Astrocyte of the cerebellum (primary cell): ENCODE measurements around the gene DUOXA2.

Experiments
- DNase-seq: peaks from one replicate; pipeline ENCODE4 v3.0.0-alpha.2; 2011; ENCODE audit warnings: low read depth
- H3K4me3 ChIP-seq: 2 replicates; pipeline ENCODE4 v1.5.1; 2011; ENCODE audit warnings: mild to moderate bottlenecking, low read depth, low read length, moderate library complexity
- in situ Hi-C: cut with HindIII; loops from 2 replicates; pipeline ENCODE4 v1.10.0; 2017; ENCODE audit warnings: low sequenced_read_pairs
- TF ChIP-seq, protein P1 (sequence below): IDR thresholded peaks from 2 replicates; pipeline ENCODE4 v1.5.1; 2012; ENCODE audit warnings: low read length, low read depth, moderate library complexity, mild to moderate bottlenecking; ENCODE audit errors: missing control alignments

The DUOXA2 gene

GRCh38 chr15:45149060-45149459 is 34.9 kb downstream of the DUOXA2 start:
- TF ChIP-seq, protein P1, sequence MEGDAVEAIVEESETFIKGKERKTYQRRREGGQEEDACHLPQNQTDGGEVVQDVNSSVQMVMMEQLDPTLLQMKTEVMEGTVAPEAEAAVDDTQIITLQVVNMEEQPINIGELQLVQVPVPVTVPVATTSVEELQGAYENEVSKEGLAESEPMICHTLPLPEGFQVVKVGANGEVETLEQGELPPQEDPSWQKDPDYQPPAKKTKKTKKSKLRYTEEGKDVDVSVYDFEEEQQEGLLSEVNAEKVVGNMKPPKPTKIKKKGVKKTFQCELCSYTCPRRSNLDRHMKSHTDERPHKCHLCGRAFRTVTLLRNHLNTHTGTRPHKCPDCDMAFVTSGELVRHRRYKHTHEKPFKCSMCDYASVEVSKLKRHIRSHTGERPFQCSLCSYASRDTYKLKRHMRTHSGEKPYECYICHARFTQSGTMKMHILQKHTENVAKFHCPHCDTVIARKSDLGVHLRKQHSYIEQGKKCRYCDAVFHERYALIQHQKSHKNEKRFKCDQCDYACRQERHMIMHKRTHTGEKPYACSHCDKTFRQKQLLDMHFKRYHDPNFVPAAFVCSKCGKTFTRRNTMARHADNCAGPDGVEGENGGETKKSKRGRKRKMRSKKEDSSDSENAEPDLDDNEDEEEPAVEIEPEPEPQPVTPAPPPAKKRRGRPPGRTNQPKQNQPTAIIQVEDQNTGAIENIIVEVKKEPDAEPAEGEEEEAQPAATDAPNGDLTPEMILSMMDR: no peak
- in situ Hi-C loops: no loop called here
- H3K4me3 ChIP-seq: no peak overlapping the region
- no peak for DNase-seq

DNA sequence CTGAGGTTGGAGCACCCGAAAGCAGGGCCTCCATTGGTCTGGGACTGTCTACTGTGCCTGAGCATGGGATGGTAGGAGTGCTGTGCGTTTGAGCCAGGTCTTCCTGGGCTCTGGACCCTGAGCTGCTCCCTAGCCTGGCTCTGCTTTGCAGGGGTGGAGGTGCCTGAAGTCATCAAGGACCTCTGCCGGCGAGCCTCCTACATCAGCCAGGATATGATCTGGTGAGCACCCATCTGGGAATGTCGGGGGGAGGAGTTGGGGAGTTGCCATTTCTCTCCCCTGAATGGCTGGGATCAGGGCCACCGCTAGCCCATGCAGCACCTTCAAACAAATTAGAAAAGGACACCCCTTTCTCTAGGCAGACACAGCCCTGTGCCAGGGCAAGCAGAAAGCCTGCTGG is 36.4 kb downstream of the DUOXA2 start:
- in situ Hi-C loops: no loop called here
- H3K4me3 ChIP-seq: no peak overlapping the region
- TF ChIP-seq, protein P1: no peak
- DNase-seq: no peak

GRCh38 chr15:45150997-45151396 is 36.9 kb downstream of the DUOXA2 start:
- TF ChIP-seq, protein P1: no peak
- no peak for DNase-seq
- no peak overlapping the region for H3K4me3 ChIP-seq
- in situ Hi-C loops: no loop called here

DNA sequence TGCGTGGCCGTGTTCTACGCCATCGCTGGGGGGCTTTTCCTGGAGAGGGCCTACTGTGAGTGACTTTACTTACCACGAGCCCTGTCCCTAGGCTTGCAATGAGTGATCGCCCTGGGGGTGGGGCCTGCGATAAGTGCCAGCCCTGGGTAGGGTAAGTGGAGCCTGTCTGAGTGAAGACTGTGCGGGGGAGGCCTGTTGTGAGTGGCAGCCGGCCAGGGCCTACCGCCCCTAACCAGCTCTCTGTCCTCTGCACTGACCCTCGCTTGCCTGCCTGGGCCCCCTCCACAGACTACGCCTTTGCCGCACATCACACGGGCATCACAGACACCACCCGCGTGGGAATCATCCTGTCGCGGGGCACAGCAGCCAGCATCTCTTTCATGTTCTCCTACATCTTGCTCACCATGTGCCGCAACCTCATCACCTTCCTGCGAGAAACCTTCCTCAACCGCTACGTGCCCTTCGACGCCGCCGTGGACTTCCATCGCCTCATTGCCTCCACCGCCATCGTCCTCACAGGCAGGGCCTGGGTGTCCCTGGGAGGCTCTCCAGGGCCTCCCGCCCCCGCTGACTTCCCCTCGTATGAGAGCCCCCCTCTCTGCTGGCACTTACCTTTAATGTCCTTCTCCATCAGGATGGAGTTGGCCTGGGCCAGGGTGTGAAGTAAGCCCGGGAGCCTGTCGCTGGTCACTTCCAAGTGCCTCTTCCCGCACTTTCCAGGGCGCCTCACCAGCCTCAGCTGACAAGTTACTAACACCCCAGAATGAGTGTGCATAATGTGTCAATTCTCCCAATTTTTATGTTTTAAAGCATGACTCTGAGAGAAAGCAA is 38.1 kb downstream of the DUOXA2 start:
- in situ Hi-C loops: no loop called here
- no peak overlapping the region for H3K4me3 ChIP-seq
- TF ChIP-seq, protein P1: no peak
- no peak for DNase-seq

- TF ChIP-seq, protein P1: no peak
- no peak for DNase-seq
- H3K4me3 ChIP-seq: no peak overlapping the region
- in situ Hi-C loops: no loop called here
These were observed 41.6 kb downstream of the DUOXA2 start for GRCh38 chr15:45155739-45156138.

- TF ChIP-seq, protein P1: no peak
- peak; percentile 4 for DNase-seq
- in situ Hi-C loops: no loop called here
- H3K4me3 ChIP-seq: no peak overlapping the region
These were observed 42.8 kb downstream of the DUOXA2 start for GRCh38 chr15:45156744-45157455.
